OCI-LY7 (cell line): Measurements from ENCODE around the gene SAMD8. TPM values are rescaled to one million over a fixed set of nuclear protein-coding genes. Genes with fewer than 3 reads are reported as not detected.

Source experiments
- BruUV-seq: library from RNA; stranded (reverse); fragments of 400-500 nt; replicated peaks from 2 replicates; lab custom pipeline; 2021; lab: Mats Ljungman, UMichigan
- CTCF ChIA-PET: fragments of 300-600 bp; sonication (Branson Sonifier 250); formaldehyde crosslinking; loops from one replicate; lab custom pipeline; 2022; ENCODE audit warnings: antibody characterized with exemption; ENCODE audit not compliant: unreplicated experiment; lab: Charles Lee
- POLR2A ChIA-PET: fragments of 300-600 bp; sonication (Branson Sonifier 250); formaldehyde crosslinking; loops from one replicate; lab custom pipeline; 2022; ENCODE audit warnings: antibody characterized with exemption; lab: Charles Lee
- DNase-seq: peaks from one replicate; pipeline ENCODE4 v3.0.0-alpha.2; 2015; ENCODE audit warnings: low spot score
- H2AFZ ChIP-seq: fragments of 200-600 bp; sonication (generic), shearing (Covaris generic); 2 replicates; pipeline ENCODE4 v1.6.1; 2014; ENCODE audit warnings: mild to moderate bottlenecking, antibody characterized with exemption, low read length, moderate library complexity
- H3K27ac ChIP-seq: fragments of 200-600 bp; sonication (generic); 2 replicates; pipeline ENCODE4 v1.5.1; 2014; ENCODE audit warnings: mixed run types, low read depth, mild to moderate bottlenecking, moderate library complexity, low read length, inconsistent platforms; ENCODE audit not compliant: poor library complexity, severe bottlenecking
- H3K36me3 ChIP-seq: fragments of 200-600 bp; sonication (generic); 2 replicates; pipeline ENCODE4 v1.6.1; 2014; ENCODE audit warnings: mild to moderate bottlenecking, antibody characterized with exemption, low read length, moderate library complexity, mixed read lengths; ENCODE audit not compliant: insufficient read depth
- H3K4me1 ChIP-seq: fragments of 200-600 bp; sonication (generic); 2 replicates; pipeline ENCODE4 v1.5.1; 2014; ENCODE audit warnings: mild to moderate bottlenecking, low read length; ENCODE audit not compliant: insufficient read depth, poor library complexity, severe bottlenecking
- H3K4me2 ChIP-seq: fragments of 200-600 bp; sonication (generic); 2 replicates; pipeline ENCODE4 v1.6.1; 2014; ENCODE audit warnings: mild to moderate bottlenecking, low read length
- H3K4me3 ChIP-seq: fragments of 200-600 bp; sonication (generic); 2 replicates; pipeline ENCODE4 v1.5.1; 2014; ENCODE audit warnings: mild to moderate bottlenecking, low read depth, low read length; ENCODE audit not compliant: poor library complexity, severe bottlenecking
- H3K79me2 ChIP-seq: fragments of 200-600 bp; sonication (generic); 2 replicates; pipeline ENCODE4 v1.6.1; 2016; ENCODE audit warnings: low read depth, mild to moderate bottlenecking, low read length, moderate library complexity, mixed read lengths; ENCODE audit not compliant: insufficient read depth
- H3K9me2 ChIP-seq: fragments of 200-600 bp; sonication (generic); 2 replicates; pipeline ENCODE4 v1.6.1; 2016; ENCODE audit warnings: mild to moderate bottlenecking, low read length, mixed read lengths; ENCODE audit not compliant: insufficient read depth
- H3K9me3 ChIP-seq: fragments of 200-600 bp; sonication (generic); 2 replicates; pipeline ENCODE4 v1.6.1; 2014; ENCODE audit warnings: mild to moderate bottlenecking, mixed run types, low read length, mixed read lengths
- H4K20me1 ChIP-seq: fragments of 200-600 bp; sonication (generic); 2 replicates; pipeline ENCODE4 v1.6.1; 2014; ENCODE audit warnings: mild to moderate bottlenecking, antibody characterized with exemption, low read length, moderate library complexity, mixed read lengths; ENCODE audit not compliant: insufficient read depth
- CTCF ChIP-seq: fragments of 200-600 bp; sonication (generic); conservative IDR thresholded peaks from 2 replicates; pipeline ENCODE4 v1.5.1; 2014; ENCODE audit warnings: mild to moderate bottlenecking, antibody characterized with exemption, low read length, moderate library complexity, mixed read lengths
- EZH2phosphoT487 ChIP-seq: fragments of 200-600 bp; sonication (generic); IDR thresholded peaks from 2 replicates; pipeline ENCODE4 v1.6.1; 2018; ENCODE audit warnings: low read depth, borderline replicate concordance, mild to moderate bottlenecking, mixed run types, antibody characterized with exemption, low read length, moderate library complexity, mixed read lengths
- intact Hi-C: fragments of 100-400 bp; cut with micrococcal nuclease; formaldehyde crosslinking; loops from one replicate; pipeline ENCODE4 v1.10.0; 2022; ENCODE audit not compliant: unreplicated experiment
- total RNA-seq, 2 experiments: library from RNA; depleted of rRNA in 1 of 2; stranded (reverse); fragments of >200 nt in 1 of 2; shearing (Covaris generic) in 1 of 2; gene quantifications; 2 replicates each; pipeline ENCODE4 v1.2.3, GENCODE V29; 2014 to 2022

Gene SAMD8
- total RNA-seq, 2 experiments from 2014 or later = 8.8 to 16.7 TPM

GRCh38 chr10:75100764-75101291 lies 10.6 kb upstream of the SAMD8 start:
- POLR2A ChIA-PET = interaction anchor here (0.6 to 0.9 kb wide), 2 partner anchors 15 to 35 kb away, joined by 3 read pairs; no protein-coding TSS in a partner anchor

GRCh38 chr10:75101416-75102251 lies 9.8 kb upstream of the SAMD8 start:
- intact Hi-C loops = loop anchor here (2.0 kb wide), 1 partner anchor 857 kb away; no protein-coding TSS in a partner anchor
- Histone ChIP-seq H3K4me3 (no peak overlapping the region), H3K27ac (no peak overlapping the region), H4K20me1 (no peaks in the 10 kb centered on the region), H3K9me3 (no peaks in the 10 kb centered on the region), H3K9me2 (no peaks in the 10 kb centered on the region), H3K4me1 (no peaks in the 10 kb centered on the region), H2AFZ (no peak overlapping the region), H3K4me2 (no peak overlapping the region), H3K36me3 (no peaks in the 10 kb centered on the region), H3K79me2 (no peaks in the 10 kb centered on the region)
- no peak for TF ChIP-seq EZH2phosphoT487
- CTCF ChIA-PET = no interaction called here
- BruUV-seq = no TSS peak
- POLR2A ChIA-PET = interaction anchor here (0.6 kb wide), 1 partner anchor 34 kb away, joined by 3 read pairs; no protein-coding TSS in a partner anchor
- DNase-seq = no peak

More at GRCh38 chr10:75100764-75101291, 10.6 kb upstream of the SAMD8 start:
- TF ChIP-seq CTCF (no peak), EZH2phosphoT487 (no peak)
- Histone ChIP-seq H3K4me1 (no peaks in the 10 kb centered on the region), H2AFZ (no peak overlapping the region), H3K9me2 (no peaks in the 10 kb centered on the region), H3K79me2 (no peaks in the 10 kb centered on the region), H3K9me3 (no peaks in the 10 kb centered on the region), H4K20me1 (no peaks in the 10 kb centered on the region), H3K4me3 (no peak overlapping the region), H3K36me3 (no peaks in the 10 kb centered on the region), H3K27ac (no peak overlapping the region), H3K4me2 (no peak overlapping the region)
- BruUV-seq = no TSS peak
- DNase-seq = no peak
- intact Hi-C loops = loop anchor here (2.0 kb wide), 1 partner anchor 856 kb away; no protein-coding TSS in a partner anchor
- CTCF ChIA-PET = no interaction called here

- BruUV-seq = no TSS peak
- TF ChIP-seq EZH2phosphoT487 (no peak), CTCF (no peak)
- Histone ChIP-seq H3K79me2 (no peaks in the 10 kb centered on the region), H3K4me3 (no peak overlapping the region), H2AFZ (no peak overlapping the region), H3K4me2 (no peak overlapping the region), H3K9me2 (no peaks in the 10 kb centered on the region), H4K20me1 (no peaks in the 10 kb centered on the region), H3K4me1 (no peaks in the 10 kb centered on the region), H3K36me3 (no peaks in the 10 kb centered on the region), H3K9me3 (no peaks in the 10 kb centered on the region), H3K27ac (no peak overlapping the region)
- no peak for DNase-seq
- POLR2A ChIA-PET = no interaction called here
- intact Hi-C loops = no loop called here
- CTCF ChIA-PET = no interaction called here
These were observed 8.4 kb upstream of the SAMD8 start for GRCh38 chr10:75102830-75103673.
